Glutamatergic neuron (in vitro differentiated cells): ENCODE data around the gene MRPS24. TPM values are rescaled to one million over a fixed set of nuclear protein-coding genes. Genes with fewer than 3 reads are reported as not detected.
"Not testable (repeated sequence)": the region's sequence is repeated elsewhere in the genome, so short reads cannot be mapped to it uniquely, and the experiment has no call there.

Source experiments
- DNase-seq: peaks from one replicate; pipeline ENCODE4 v3.0.0; 2022
- H3K27ac Mint-ChIP-seq: one replicate; pipeline ENCODE4 v1.8.0; 2020; ENCODE audit warnings: mild to moderate bottlenecking, mixed read lengths, inconsistent platforms; ENCODE audit not compliant: unreplicated experiment
- H3K27me3 Mint-ChIP-seq: one replicate; pipeline ENCODE4 v1.8.0; 2020; ENCODE audit warnings: mild to moderate bottlenecking, moderate library complexity, mixed read lengths, inconsistent platforms; ENCODE audit not compliant: unreplicated experiment
- H3K36me3 Mint-ChIP-seq: one replicate; pipeline ENCODE4 v1.8.0; 2020; ENCODE audit warnings: mild to moderate bottlenecking, mixed read lengths, inconsistent platforms; ENCODE audit not compliant: unreplicated experiment
- H3K4me1 Mint-ChIP-seq: one replicate; pipeline ENCODE4 v1.8.0; 2020; ENCODE audit warnings: mild to moderate bottlenecking, low read depth, mixed read lengths, inconsistent platforms; ENCODE audit not compliant: unreplicated experiment
- H3K4me3 Mint-ChIP-seq: one replicate; pipeline ENCODE4 v1.8.0; 2020; ENCODE audit warnings: mild to moderate bottlenecking, mixed read lengths, inconsistent platforms; ENCODE audit not compliant: unreplicated experiment
- H3K9me3 Mint-ChIP-seq: one replicate; pipeline ENCODE4 v1.8.0; 2020; ENCODE audit warnings: mild to moderate bottlenecking, moderate library complexity, mixed read lengths, inconsistent platforms; ENCODE audit not compliant: unreplicated experiment
- CTCF ChIP-seq: fragments of 200-600 bp; sonication (generic); IDR thresholded peaks from one replicate; pipeline ENCODE4 v1.5.0; 2021; ENCODE audit not compliant: partially characterized antibody, unreplicated experiment
- total RNA-seq: library from RNA; stranded (reverse); fragmentation: NEBNext Ultra II Directional; extraction: Animal tissue kit (Norgen Biotek cat#: 25700); gene quantifications from one replicate; pipeline ENCODE4 v1.2.1, GENCODE V29; 2021; ENCODE audit not compliant: unreplicated experiment

The MRPS24 gene
- total RNA-seq, 1 donor from 2014 or later, result 60.8 TPM

DNA sequence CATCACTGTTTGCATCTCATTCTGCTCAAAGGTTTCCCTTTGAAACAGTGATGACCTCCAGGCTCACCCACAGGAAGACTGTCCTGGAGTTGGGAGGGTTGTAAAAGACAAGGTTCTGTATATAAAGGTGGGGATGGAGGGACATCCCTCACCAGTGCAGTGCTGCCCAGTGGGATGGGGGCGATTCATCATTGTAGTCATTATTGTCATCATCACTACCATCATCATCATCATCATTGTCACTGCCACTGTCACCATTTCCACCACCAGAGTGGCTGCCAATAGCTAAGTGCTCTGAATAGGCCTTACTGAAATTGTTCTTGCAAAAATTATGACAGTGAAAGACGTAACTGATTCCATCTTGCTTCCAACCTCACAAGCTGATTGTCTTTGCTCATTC, 24.7 kb downstream of the MRPS24 start:
- TF ChIP-seq CTCF, result no peak
- H3K4me1 Mint-ChIP-seq, result no peaks in the 10 kb centered on the region

DNA sequence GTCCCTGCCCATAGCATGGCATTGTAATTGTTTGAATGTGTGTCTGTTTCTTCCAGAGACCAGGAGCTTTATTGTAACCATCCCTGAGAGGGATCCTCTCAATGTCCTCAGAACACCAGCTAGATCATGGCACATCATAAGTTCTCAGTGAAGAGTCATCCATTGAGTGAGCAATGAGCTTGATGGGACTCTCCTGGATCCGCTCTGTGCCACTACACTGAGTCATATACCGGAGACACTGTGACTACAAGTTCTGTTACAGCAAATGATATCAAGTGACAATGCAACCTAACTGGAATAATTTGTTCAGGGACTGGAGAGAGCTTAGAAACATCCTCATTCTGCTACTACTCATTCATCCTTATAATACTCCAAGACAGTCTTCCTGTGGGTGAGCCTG, 25.1 kb downstream of the MRPS24 start:
- H3K27ac Mint-ChIP-seq, result no peak overlapping the region

More for the DNA sequence above, 24.7 kb downstream of the MRPS24 start:
- H3K4me3 Mint-ChIP-seq, result no peak overlapping the region
- DNase-seq, result no peak
- H3K27me3 Mint-ChIP-seq, result peaks cover 3% of the 10 kb centered on the region
- H3K9me3 Mint-ChIP-seq, result peaks cover 2% of the 10 kb centered on the region
- no peaks in the 10 kb centered on the region for H3K36me3 Mint-ChIP-seq
- H3K27ac Mint-ChIP-seq, result no peak overlapping the region

GRCh38 chr7:43843296-43843695, 26.0 kb downstream of the MRPS24 start:
- Mint-ChIP-seq H3K4me3 (no peak overlapping the region), H3K27ac (no peak overlapping the region)
- DNase-seq, result no peak

More for the DNA sequence above, 25.1 kb downstream of the MRPS24 start:
- H3K4me1 Mint-ChIP-seq, result no peaks in the 10 kb centered on the region
- no peak for TF ChIP-seq CTCF
- peaks cover 3% of the 10 kb centered on the region for H3K27me3 Mint-ChIP-seq
- DNase-seq, result no peak
- no peak overlapping the region for H3K4me3 Mint-ChIP-seq
- no peaks in the 10 kb centered on the region for H3K36me3 Mint-ChIP-seq
- peaks cover 2% of the 10 kb centered on the region for H3K9me3 Mint-ChIP-seq

GRCh38 chr7:43838201-43838658, 31.1 kb downstream of the MRPS24 start:
- H3K4me1 Mint-ChIP-seq, result no peaks in the 10 kb centered on the region
- H3K27me3 Mint-ChIP-seq, result peaks cover 4% of the 10 kb centered on the region
- TF ChIP-seq CTCF, result no peak
- no peaks in the 10 kb centered on the region for H3K36me3 Mint-ChIP-seq
- peaks cover 3% of the 10 kb centered on the region for H3K9me3 Mint-ChIP-seq
- DNase-seq, result no peak
- H3K4me3 Mint-ChIP-seq, result no peak overlapping the region
- no peak overlapping the region for H3K27ac Mint-ChIP-seq

More at GRCh38 chr7:43843296-43843695, 26.0 kb downstream of the MRPS24 start:
- Mint-ChIP-seq H3K27me3 (peaks cover 4% of the 10 kb centered on the region), H3K4me1 (no peaks in the 10 kb centered on the region), H3K36me3 (no peaks in the 10 kb centered on the region), H3K9me3 (peaks cover 2% of the 10 kb centered on the region)
- no peak for TF ChIP-seq CTCF

DNA sequence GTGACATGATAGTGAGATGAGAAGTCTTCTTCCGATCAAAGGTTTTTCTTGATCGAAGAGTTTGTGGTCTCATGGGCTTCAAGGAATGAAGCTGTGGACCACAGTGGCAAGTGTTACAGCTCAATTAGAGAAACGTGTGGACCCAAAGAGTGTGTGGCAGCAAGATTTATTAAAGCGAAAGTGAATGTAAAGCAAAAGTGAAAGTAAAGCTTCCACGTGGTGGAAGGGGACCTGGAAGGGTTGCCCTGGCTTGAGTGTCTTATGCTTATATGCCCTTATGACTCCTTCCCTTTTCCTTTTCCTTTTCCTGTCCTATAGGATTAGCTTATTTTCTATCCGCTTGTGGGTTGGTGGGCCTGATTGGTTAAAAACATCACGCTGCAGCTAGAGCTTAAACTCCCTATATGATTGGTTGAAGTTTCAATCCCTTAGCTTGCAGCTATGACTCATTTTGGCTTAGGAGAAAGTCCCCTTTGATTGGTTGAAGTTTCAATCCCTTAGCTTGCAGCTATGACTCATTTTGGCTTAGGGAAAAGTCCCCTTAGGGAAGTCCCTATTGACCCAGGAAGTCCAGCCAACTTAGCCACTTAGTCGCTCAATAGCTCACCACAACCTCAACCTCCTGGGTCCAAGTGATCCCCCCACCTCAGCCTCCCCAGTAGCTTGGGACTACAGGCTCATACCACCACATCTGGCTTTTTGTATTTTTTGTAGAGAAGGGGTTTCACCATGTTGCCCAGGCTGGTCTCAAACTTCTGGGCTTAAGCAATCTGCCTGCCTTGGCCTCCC, 34.7 kb downstream of the MRPS24 start:
- no peak for DNase-seq
- H3K27me3 Mint-ChIP-seq, result peaks cover 1% of the 10 kb centered on the region
- no peak overlapping the region for H3K4me3 Mint-ChIP-seq
- H3K36me3 Mint-ChIP-seq, result peaks cover 8% of the 10 kb centered on the region
- no peak overlapping the region for H3K27ac Mint-ChIP-seq
- H3K9me3 Mint-ChIP-seq, result peaks cover 1% of the 10 kb centered on the region
- H3K4me1 Mint-ChIP-seq, result no peaks in the 10 kb centered on the region
- no peak for TF ChIP-seq CTCF

DNA sequence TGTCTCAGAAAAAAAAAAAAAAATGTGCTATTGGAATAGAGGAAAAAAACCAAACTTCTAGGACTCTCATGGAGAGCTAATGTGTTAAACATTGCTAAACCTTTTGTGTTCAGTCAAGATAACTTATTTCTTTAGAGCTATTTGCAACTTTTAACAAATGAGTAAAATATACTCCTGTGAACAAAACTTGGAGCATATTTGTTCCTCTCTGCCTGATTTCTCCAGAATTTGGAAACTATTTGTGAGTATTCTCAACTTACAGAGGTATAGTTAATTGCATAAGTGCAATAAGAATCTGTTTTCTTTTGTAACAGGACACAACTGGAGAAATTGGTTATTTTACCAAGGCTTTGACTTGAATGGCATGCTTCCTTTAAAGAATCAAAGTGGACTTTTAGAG, 38.4 kb downstream of the MRPS24 start:
- not testable (repeated sequence) for H3K4me3 Mint-ChIP-seq, H3K9me3 Mint-ChIP-seq, H3K27ac Mint-ChIP-seq, H3K27me3 Mint-ChIP-seq, H3K4me1 Mint-ChIP-seq, DNase-seq
- H3K36me3 Mint-ChIP-seq, result peaks cover 17% of the 10 kb centered on the region
